ENCODE data around the gene STARD3NL. TPM values are rescaled to one million over a fixed set of nuclear protein-coding genes. Genes with fewer than 3 reads are reported as not detected.
"Not testable (repeated sequence)": the region's sequence is repeated elsewhere in the genome, so short reads cannot be mapped to it uniquely, and the experiment has no call there.

STARD3NL gene
- total and polyA plus RNA-seq, 2 of the 13 experiments (the other 11 are each of a cell fraction or from before 2014, with no cell fraction given), result 37.3 to 42.3 TPM

GRCh38 chr7:38235606-38236005, 57.6 kb downstream of the STARD3NL start:
- WGBS (ENCODE audit: low lambda C conversion rate), result 49% methylated on average over 4 of the region's 4 CpGs
- ChIA-PET POLR2A (no interaction called here), CTCF (ENCODE audit: low intra/inter-chr PET ratio, low total read pairs) (no interaction called here)
- in situ Hi-C loops (cut with HindIII; ENCODE audit: extremely low pct_ligation_motif_present, low pct_unique_long_range_greater_than_20kb) (no loop called here), intact Hi-C loops (cut with micrococcal nuclease; ENCODE audit: unreplicated experiment) (no loop called here)
- FAIRE-seq (no peak), ATAC-seq (no peak), DNase-seq (ENCODE audit: low spot score) (no peak)
- Histone ChIP-seq H3K4me2 (ENCODE audit: low read depth, low read length) (no peak overlapping the region), H3K4me1 (ENCODE audit: insufficient read depth, low read length) (no peaks in the 10 kb centered on the region), H3K36me3 (replicated peaks in 1 of 2; ENCODE audit: control insufficient read depth in 1 of 2, insufficient read depth in 2 of 2, low read length in 2 of 2) (no peaks in the 10 kb centered on the region), H3K9me3 (ENCODE audit: low read length) (no peaks in the 10 kb centered on the region), H3K9ac (ENCODE audit: insufficient read depth, low read depth, low read length) (no peak overlapping the region), H3K27me3 (ENCODE audit: control insufficient read depth in 1 of 2, insufficient read depth in 2 of 2, low read length in 2 of 2) (no peaks in the 10 kb centered on the region; a peak in 1 of 5 replicates), H3K4me3 (replicated peaks in 1 of 3; ENCODE audit: insufficient read depth in 1 of 3, low read depth in 2 of 3, low read length in 3 of 3) (no peak overlapping the region), H3K79me2 (ENCODE audit: insufficient read depth, low read length) (no peaks in the 10 kb centered on the region), H3K27ac (ENCODE audit: extremely low read length, insufficient read depth, low read length) (no peak overlapping the region), H2AFZ (ENCODE audit: low read length) (no peak overlapping the region), H4K20me1 (ENCODE audit: insufficient read depth, low read length) (no peaks in the 10 kb centered on the region)
- TF ChIP-seq SMC3 (IDR thresholded peaks at IDR 0.05; ENCODE audit: low read length) (no peak), ZNF34 (CRISPR knock-in tag; IDR thresholded peaks at IDR 0.05; ENCODE audit: borderline replicate concordance) (no peak), ZNF782 (CRISPR knock-in tag; IDR thresholded peaks at IDR 0.05; ENCODE audit: borderline replicate concordance) (no peak), ZSCAN30 (CRISPR knock-in tag; IDR thresholded peaks at IDR 0.05) (no peak), ZSCAN21 (CRISPR knock-in tag; IDR thresholded peaks at IDR 0.05; ENCODE audit: borderline replicate concordance) (no peak)
- BruUV-seq (replicated peaks), result no TSS peak

- DNase-seq (ENCODE audit: low spot score); H3K36me3 ChIP-seq (replicated peaks in 1 of 2; ENCODE audit: control insufficient read depth in 1 of 2, insufficient read depth in 2 of 2, low read length in 2 of 2); H2AFZ ChIP-seq (ENCODE audit: low read length); H3K4me2 ChIP-seq (ENCODE audit: low read depth, low read length); H3K9ac ChIP-seq (ENCODE audit: insufficient read depth, low read depth, low read length); intact Hi-C loops (cut with micrococcal nuclease; ENCODE audit: unreplicated experiment); ATAC-seq; BruUV-seq (replicated peaks); H3K4me1 ChIP-seq (ENCODE audit: insufficient read depth, low read length); H3K27ac ChIP-seq (ENCODE audit: extremely low read length, insufficient read depth, low read length); POLR2A ChIA-PET; CTCF ChIA-PET (ENCODE audit: low intra/inter-chr PET ratio, low total read pairs); H4K20me1 ChIP-seq (ENCODE audit: insufficient read depth, low read length); H3K9me3 ChIP-seq (ENCODE audit: low read length); H3K79me2 ChIP-seq (ENCODE audit: insufficient read depth, low read length); FAIRE-seq; H3K4me3 ChIP-seq (replicated peaks in 1 of 3; ENCODE audit: insufficient read depth in 1 of 3, low read depth in 2 of 3, low read length in 3 of 3); in situ Hi-C loops (cut with HindIII; ENCODE audit: extremely low pct_ligation_motif_present, low pct_unique_long_range_greater_than_20kb); H3K27me3 ChIP-seq (ENCODE audit: control insufficient read depth in 1 of 2, insufficient read depth in 2 of 2, low read length in 2 of 2): not testable (repeated sequence)
- WGBS (ENCODE audit: low lambda C conversion rate), result 13% methylated on average over 4 of the region's 10 CpGs
Observed at GRCh38 chr7:38239129-38239528, 61.1 kb downstream of the STARD3NL start.
